ENCODE results near the gene MKLN1. TPM values are rescaled to one million over a fixed set of nuclear protein-coding genes. Genes with fewer than 3 reads are reported as not detected.

MKLN1 gene
- total and polyA plus RNA-seq, 4 donors = 7.1 to 48.4 (median 25.5) TPM

DNA sequence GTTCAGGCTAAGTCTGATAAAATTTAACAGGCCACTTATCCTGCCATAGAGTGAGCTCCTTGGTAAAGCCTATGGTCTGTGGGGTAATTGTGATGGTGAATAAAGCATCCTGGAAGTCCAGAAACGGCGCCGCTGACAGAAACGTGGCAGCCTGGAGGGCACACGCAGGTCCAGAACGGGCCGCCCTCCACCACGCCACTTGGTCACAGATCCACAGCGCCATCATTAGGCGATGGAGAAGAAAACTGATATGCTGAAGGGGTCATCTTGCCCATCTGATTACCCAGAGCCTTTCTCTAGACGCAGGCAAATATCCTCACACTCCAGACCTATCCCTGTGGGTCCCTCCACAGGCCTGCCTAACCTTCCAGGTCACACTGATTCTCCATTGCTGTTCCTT lies 190.9 kb downstream of the MKLN1 start:
- TF ChIP-seq, protein P1, sequence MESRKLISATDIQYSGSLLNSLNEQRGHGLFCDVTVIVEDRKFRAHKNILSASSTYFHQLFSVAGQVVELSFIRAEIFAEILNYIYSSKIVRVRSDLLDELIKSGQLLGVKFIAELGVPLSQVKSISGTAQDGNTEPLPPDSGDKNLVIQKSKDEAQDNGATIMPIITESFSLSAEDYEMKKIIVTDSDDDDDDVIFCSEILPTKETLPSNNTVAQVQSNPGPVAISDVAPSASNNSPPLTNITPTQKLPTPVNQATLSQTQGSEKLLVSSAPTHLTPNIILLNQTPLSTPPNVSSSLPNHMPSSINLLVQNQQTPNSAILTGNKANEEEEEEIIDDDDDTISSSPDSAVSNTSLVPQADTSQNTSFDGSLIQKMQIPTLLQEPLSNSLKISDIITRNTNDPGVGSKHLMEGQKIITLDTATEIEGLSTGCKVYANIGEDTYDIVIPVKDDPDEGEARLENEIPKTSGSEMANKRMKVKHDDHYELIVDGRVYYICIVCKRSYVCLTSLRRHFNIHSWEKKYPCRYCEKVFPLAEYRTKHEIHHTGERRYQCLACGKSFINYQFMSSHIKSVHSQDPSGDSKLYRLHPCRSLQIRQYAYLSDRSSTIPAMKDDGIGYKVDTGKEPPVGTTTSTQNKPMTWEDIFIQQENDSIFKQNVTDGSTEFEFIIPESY (IDR thresholded peaks at IDR 0.05) = no peak
- TF ChIP-seq GABPA (IDR thresholded peaks at IDR 0.05 in 1 of 2, conservative IDR thresholded peaks at IDR 0.05 in 1 of 2) = no peak
- TF ChIP-seq, protein P2, sequence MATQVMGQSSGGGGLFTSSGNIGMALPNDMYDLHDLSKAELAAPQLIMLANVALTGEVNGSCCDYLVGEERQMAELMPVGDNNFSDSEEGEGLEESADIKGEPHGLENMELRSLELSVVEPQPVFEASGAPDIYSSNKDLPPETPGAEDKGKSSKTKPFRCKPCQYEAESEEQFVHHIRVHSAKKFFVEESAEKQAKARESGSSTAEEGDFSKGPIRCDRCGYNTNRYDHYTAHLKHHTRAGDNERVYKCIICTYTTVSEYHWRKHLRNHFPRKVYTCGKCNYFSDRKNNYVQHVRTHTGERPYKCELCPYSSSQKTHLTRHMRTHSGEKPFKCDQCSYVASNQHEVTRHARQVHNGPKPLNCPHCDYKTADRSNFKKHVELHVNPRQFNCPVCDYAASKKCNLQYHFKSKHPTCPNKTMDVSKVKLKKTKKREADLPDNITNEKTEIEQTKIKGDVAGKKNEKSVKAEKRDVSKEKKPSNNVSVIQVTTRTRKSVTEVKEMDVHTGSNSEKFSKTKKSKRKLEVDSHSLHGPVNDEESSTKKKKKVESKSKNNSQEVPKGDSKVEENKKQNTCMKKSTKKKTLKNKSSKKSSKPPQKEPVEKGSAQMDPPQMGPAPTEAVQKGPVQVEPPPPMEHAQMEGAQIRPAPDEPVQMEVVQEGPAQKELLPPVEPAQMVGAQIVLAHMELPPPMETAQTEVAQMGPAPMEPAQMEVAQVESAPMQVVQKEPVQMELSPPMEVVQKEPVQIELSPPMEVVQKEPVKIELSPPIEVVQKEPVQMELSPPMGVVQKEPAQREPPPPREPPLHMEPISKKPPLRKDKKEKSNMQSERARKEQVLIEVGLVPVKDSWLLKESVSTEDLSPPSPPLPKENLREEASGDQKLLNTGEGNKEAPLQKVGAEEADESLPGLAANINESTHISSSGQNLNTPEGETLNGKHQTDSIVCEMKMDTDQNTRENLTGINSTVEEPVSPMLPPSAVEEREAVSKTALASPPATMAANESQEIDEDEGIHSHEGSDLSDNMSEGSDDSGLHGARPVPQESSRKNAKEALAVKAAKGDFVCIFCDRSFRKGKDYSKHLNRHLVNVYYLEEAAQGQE (IDR thresholded peaks at IDR 0.05) = no peak
- TF ChIP-seq FOXA1 (IDR thresholded peaks at IDR 0.05) = no peak
- TF ChIP-seq TAF1 (conservative IDR thresholded peaks at IDR 0.05) = no peak
- TF ChIP-seq RXRA (IDR thresholded peaks at IDR 0.05) = no peak
- no peak for TF ChIP-seq NR2F2 (IDR thresholded peaks at IDR 0.05)
- TF ChIP-seq, protein P3, sequence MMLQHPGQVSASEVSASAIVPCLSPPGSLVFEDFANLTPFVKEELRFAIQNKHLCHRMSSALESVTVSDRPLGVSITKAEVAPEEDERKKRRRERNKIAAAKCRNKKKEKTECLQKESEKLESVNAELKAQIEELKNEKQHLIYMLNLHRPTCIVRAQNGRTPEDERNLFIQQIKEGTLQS (IDR thresholded peaks at IDR 0.05) = no peak
- TF ChIP-seq, protein P4, sequence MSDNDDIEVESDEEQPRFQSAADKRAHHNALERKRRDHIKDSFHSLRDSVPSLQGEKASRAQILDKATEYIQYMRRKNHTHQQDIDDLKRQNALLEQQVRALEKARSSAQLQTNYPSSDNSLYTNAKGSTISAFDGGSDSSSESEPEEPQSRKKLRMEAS (IDR thresholded peaks at IDR 0.05) = no peak
- TF ChIP-seq HNF4G (IDR thresholded peaks at IDR 0.05) = no peak
- TF ChIP-seq FOXA2 (IDR thresholded peaks at IDR 0.05) = no peak
- no peak for TF ChIP-seq HNF4A (conservative IDR thresholded peaks at IDR 0.05)
- TF ChIP-seq SP1 (IDR thresholded peaks at IDR 0.05) = no peak
- TF ChIP-seq, protein P5, sequence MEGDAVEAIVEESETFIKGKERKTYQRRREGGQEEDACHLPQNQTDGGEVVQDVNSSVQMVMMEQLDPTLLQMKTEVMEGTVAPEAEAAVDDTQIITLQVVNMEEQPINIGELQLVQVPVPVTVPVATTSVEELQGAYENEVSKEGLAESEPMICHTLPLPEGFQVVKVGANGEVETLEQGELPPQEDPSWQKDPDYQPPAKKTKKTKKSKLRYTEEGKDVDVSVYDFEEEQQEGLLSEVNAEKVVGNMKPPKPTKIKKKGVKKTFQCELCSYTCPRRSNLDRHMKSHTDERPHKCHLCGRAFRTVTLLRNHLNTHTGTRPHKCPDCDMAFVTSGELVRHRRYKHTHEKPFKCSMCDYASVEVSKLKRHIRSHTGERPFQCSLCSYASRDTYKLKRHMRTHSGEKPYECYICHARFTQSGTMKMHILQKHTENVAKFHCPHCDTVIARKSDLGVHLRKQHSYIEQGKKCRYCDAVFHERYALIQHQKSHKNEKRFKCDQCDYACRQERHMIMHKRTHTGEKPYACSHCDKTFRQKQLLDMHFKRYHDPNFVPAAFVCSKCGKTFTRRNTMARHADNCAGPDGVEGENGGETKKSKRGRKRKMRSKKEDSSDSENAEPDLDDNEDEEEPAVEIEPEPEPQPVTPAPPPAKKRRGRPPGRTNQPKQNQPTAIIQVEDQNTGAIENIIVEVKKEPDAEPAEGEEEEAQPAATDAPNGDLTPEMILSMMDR (IDR thresholded peaks at IDR 0.05; ENCODE audit: low read depth, low read length, missing input control) = no peak
- TF ChIP-seq RAD21 (IDR thresholded peaks at IDR 0.05) = no peak
- TF ChIP-seq JUND (IDR thresholded peaks at IDR 0.05) = no peak
- Histone ChIP-seq H3K9ac (ENCODE audit: low read depth in 1 of 2, low read length in 2 of 2) (no peak overlapping the region), H3K9me3 (ENCODE audit: control insufficient read depth in 4 of 4, low read length in 3 of 4) (no peaks in the 10 kb centered on the region), H3K27me3 (ENCODE audit: control insufficient read depth in 4 of 4, insufficient read depth in 4 of 4, low read length in 3 of 4) (no peaks in the 10 kb centered on the region), H3K36me3 (ENCODE audit: control insufficient read depth in 4 of 4, insufficient read depth in 3 of 4, low read depth in 1 of 4, low read length in 3 of 4) (no peaks in the 10 kb centered on the region), H3K4me3 (ENCODE audit: low read depth in 1 of 3, low read length in 3 of 3) (no peak overlapping the region), H3K4me1 (ENCODE audit: control insufficient read depth in 4 of 4, insufficient read depth in 4 of 4, low read length in 3 of 4) (peaks cover 0 to 4% (median 0%) of the 10 kb centered on the region in 4 donors), H3K27ac (ENCODE audit: low read depth in 1 of 2, low read length in 2 of 2) (no peak overlapping the region)
- no peak for DNase-seq (ENCODE audit: low spot score)
- 92% methylated on average over 11 of the region's 11 CpGs for WGBS

DNA sequence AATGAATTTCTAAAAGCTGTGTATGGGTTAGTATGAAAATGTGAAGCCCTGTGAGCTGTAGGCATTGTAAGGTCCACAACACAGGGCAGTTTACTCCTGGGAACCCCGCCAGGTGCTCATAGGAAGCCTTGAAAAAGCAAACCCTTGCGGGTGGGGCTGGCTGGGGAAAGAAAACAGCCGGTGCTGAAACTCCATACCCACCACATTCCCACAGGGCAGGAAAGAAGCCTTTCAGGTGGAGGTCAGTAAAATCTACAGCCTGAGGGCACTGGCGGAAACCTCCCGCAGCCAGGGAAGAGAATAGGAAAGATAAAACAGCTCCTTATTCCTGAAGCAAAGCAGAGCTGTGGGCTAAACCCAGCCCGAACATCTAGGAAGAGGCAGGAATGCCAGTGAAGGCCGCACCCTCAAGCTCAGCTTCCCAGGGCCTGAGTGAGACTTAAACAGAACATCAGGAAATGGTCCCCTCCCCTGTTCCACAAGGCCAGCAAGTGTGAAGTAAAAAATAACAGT lies 194.0 kb downstream of the MKLN1 start:
- H3K9ac ChIP-seq (ENCODE audit: low read depth in 1 of 2, low read length in 2 of 2) = no peak overlapping the region
- DNase-seq (ENCODE audit: low spot score) = no peak
- 67% methylated on average over 7 of the region's 7 CpGs for WGBS
- no peak overlapping the region for H3K4me3 ChIP-seq (ENCODE audit: low read depth in 1 of 3, low read length in 3 of 3)
- H3K27me3 ChIP-seq (ENCODE audit: control insufficient read depth in 4 of 4, insufficient read depth in 4 of 4, low read length in 3 of 4) = no peaks in the 10 kb centered on the region
- H3K4me1 ChIP-seq (ENCODE audit: control insufficient read depth in 4 of 4, insufficient read depth in 4 of 4, low read length in 3 of 4) = peaks cover 0 to 4% (median 0%) of the 10 kb centered on the region in 4 donors
- H3K9me3 ChIP-seq (ENCODE audit: control insufficient read depth in 4 of 4, low read length in 3 of 4) = no peaks in the 10 kb centered on the region
- no peak overlapping the region for H3K27ac ChIP-seq (ENCODE audit: low read depth in 1 of 2, low read length in 2 of 2)
- TF ChIP-seq, protein P3 (IDR thresholded peaks at IDR 0.05) = no peak
- no peak for TF ChIP-seq SP1 (IDR thresholded peaks at IDR 0.05)
- no peaks in the 10 kb centered on the region for H3K36me3 ChIP-seq (ENCODE audit: control insufficient read depth in 4 of 4, insufficient read depth in 3 of 4, low read depth in 1 of 4, low read length in 3 of 4)
